ENCODE measurements around the gene KIF26B.

GRCh38 chr1:245526141-245526540 lies 371.4 kb downstream of the KIF26B start:
- TF ChIP-seq ZFP30 (CRISPR knock-in tag; IDR thresholded peaks at IDR 0.05) (no peak), ESRRG (CRISPR knock-in tag; IDR thresholded peaks at IDR 0.05) (no peak), ZNF70 (CRISPR knock-in tag; IDR thresholded peaks at IDR 0.05) (no peak), RARB (CRISPR knock-in tag; IDR thresholded peaks at IDR 0.05) (no peak), ZC3H10 (CRISPR knock-in tag; IDR thresholded peaks at IDR 0.05) (no peak), TOX (CRISPR knock-in tag; IDR thresholded peaks at IDR 0.05; ENCODE audit: borderline replicate concordance) (no peak), POU6F1 (CRISPR knock-in tag; IDR thresholded peaks at IDR 0.05; ENCODE audit: borderline replicate concordance, low read depth) (no peak), SNAI2 (CRISPR knock-in tag; IDR thresholded peaks at IDR 0.05) (no peak)
- TF ChIP-seq, protein P1, sequence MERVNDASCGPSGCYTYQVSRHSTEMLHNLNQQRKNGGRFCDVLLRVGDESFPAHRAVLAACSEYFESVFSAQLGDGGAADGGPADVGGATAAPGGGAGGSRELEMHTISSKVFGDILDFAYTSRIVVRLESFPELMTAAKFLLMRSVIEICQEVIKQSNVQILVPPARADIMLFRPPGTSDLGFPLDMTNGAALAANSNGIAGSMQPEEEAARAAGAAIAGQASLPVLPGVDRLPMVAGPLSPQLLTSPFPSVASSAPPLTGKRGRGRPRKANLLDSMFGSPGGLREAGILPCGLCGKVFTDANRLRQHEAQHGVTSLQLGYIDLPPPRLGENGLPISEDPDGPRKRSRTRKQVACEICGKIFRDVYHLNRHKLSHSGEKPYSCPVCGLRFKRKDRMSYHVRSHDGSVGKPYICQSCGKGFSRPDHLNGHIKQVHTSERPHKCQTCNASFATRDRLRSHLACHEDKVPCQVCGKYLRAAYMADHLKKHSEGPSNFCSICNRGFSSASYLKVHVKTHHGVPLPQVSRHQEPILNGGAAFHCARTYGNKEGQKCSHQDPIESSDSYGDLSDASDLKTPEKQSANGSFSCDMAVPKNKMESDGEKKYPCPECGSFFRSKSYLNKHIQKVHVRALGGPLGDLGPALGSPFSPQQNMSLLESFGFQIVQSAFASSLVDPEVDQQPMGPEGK (CRISPR knock-in tag; IDR thresholded peaks at IDR 0.05; ENCODE audit: borderline replicate concordance) = no peak

Data from SK-N-SH treated with all-trans-retinoic acid at 6 μM for 48 hours (cell line).